OCI-LY1 (cell line): ENCODE results near the gene LGALS12.

Experiments
- EZH2 ChIP-seq: fragments of 200-600 bp; sonication (generic), shearing (Covaris generic); IDR thresholded peaks from 2 replicates; pipeline ENCODE4 v1.8.0; 2017; ENCODE audit warnings: borderline replicate concordance, mixed run types, mild to moderate bottlenecking, antibody characterized with exemption, low read length, moderate library complexity, mixed read lengths
- TF ChIP-seq, protein P1 (sequence below): fragments of 200-600 bp; sonication (generic), shearing (Covaris generic); IDR thresholded peaks from 2 replicates; pipeline ENCODE4 v1.5.1; 2017; ENCODE audit warnings: mild to moderate bottlenecking, antibody characterized with exemption, low read length, moderate library complexity, mixed read lengths

- TF ChIP-seq, protein P1, sequence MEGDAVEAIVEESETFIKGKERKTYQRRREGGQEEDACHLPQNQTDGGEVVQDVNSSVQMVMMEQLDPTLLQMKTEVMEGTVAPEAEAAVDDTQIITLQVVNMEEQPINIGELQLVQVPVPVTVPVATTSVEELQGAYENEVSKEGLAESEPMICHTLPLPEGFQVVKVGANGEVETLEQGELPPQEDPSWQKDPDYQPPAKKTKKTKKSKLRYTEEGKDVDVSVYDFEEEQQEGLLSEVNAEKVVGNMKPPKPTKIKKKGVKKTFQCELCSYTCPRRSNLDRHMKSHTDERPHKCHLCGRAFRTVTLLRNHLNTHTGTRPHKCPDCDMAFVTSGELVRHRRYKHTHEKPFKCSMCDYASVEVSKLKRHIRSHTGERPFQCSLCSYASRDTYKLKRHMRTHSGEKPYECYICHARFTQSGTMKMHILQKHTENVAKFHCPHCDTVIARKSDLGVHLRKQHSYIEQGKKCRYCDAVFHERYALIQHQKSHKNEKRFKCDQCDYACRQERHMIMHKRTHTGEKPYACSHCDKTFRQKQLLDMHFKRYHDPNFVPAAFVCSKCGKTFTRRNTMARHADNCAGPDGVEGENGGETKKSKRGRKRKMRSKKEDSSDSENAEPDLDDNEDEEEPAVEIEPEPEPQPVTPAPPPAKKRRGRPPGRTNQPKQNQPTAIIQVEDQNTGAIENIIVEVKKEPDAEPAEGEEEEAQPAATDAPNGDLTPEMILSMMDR: no peak
- no peak for TF ChIP-seq EZH2
Observed at GRCh38 chr11:63488789-63489188, 17.1 kb upstream of the LGALS12 start.
